ENCODE measurements around the gene COX6B2.

COX6B2 gene

DNA sequence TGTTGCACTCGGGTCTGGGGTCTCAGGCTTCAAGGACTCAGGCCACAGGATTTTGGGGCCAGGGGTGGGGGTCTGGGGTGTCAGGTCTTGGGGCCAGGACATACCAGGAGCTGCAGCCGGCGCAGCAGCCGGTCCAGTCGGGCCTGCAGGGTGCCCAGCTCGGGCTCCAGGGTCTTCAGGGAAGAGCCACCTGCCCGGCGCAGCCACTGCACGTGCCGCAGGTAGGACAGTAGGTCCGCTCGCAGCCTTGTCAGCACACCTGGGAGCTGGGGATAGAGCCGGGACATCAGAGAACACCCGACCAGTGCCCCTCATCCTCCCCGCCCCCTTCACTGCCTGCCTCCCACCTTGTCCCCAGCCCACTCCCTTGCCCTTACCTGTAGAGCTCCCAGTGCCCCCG lies 13.6 kb upstream of the COX6B2 start:
- in situ Hi-C loops (cut with HindIII; ENCODE audit: low sequenced_read_pairs): no loop called here
- DNase-seq (ENCODE audit: low read depth, low spot score): no peak
- TF ChIP-seq CTCF (IDR thresholded peaks at IDR 0.05; ENCODE audit: low read depth, low read length): no peak
- no peak overlapping the region for H3K4me3 ChIP-seq (ENCODE audit: low read depth, low read length)

- no peak overlapping the region for H3K4me3 ChIP-seq (ENCODE audit: low read depth, low read length)
- no peak for TF ChIP-seq CTCF (IDR thresholded peaks at IDR 0.05; ENCODE audit: low read depth, low read length)
- in situ Hi-C loops (cut with HindIII; ENCODE audit: low sequenced_read_pairs): no loop called here
- no peak for DNase-seq (ENCODE audit: low read depth, low spot score)
Observed at GRCh38 chr19:55366790-55367189, 12.3 kb upstream of the COX6B2 start.

GRCh38 chr19:55365964-55366363 lies 11.4 kb upstream of the COX6B2 start:
- H3K4me3 ChIP-seq (ENCODE audit: low read depth, low read length): no peak overlapping the region
- in situ Hi-C loops (cut with HindIII; ENCODE audit: low sequenced_read_pairs): no loop called here
- no peak for TF ChIP-seq CTCF (IDR thresholded peaks at IDR 0.05; ENCODE audit: low read depth, low read length)
- no peak for DNase-seq (ENCODE audit: low read depth, low spot score)

- no peak for TF ChIP-seq CTCF (IDR thresholded peaks at IDR 0.05; ENCODE audit: low read depth, low read length)
- DNase-seq (ENCODE audit: low read depth, low spot score): no peak
- no peak overlapping the region for H3K4me3 ChIP-seq (ENCODE audit: low read depth, low read length)
- in situ Hi-C loops (cut with HindIII; ENCODE audit: low sequenced_read_pairs): no loop called here
Observed at GRCh38 chr19:55365245-55365644, 10.7 kb upstream of the COX6B2 start.

DNA sequence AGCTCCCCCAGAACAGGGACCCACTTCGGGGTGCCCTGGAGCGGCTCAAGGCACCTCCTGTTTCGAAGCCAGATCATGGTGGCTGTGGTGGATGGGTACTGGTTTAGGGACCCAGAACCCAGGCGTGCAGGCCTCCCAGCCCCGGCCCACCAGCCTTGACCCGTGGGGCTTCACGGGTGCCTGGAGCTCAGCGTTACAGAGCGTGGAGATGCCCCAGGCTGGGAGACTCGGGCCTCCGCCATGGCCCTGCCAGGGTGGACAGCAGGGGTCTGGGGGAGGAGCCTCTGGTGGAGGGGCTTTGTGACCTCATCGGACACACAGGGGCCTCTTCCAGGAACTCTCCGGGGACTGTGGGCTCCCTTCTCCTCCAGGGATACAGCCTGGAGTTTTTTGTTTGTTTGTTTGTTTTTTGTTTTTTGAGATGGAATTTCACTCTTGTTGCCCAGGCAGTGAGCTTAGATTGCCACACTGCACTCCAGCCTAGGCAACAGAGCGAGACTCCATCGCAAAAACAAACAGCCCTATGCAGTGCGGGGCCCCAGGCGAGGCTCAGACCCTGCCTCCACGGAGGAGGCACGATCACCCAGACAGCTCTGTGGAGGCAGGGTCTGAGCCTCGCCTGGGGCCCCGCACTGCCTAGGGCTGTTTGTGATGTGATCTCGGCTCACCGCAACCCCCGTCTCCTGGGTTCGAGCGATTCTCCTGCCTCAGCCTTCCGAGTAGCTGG lies 8.6 kb upstream of the COX6B2 start, which contains the start of gene GARIN5B:
TSS of gene GARIN5B (minus strand) at position 271 of the 727 bp plus-strand sequence. CDS start at position 77, 194 bp downstream.
- DNase-seq (ENCODE audit: low read depth, low spot score): no peak
- in situ Hi-C loops (cut with HindIII; ENCODE audit: low sequenced_read_pairs): no loop called here
- no peak for TF ChIP-seq CTCF (IDR thresholded peaks at IDR 0.05; ENCODE audit: low read depth, low read length)
- H3K4me3 ChIP-seq (ENCODE audit: low read depth, low read length): no peak within 1 kb of the TSS

GRCh38 chr19:55362174-55362989 lies 7.9 kb upstream of the COX6B2 start:
- DNase-seq (ENCODE audit: low read depth, low spot score): no peak
- no peak overlapping the region for H3K4me3 ChIP-seq (ENCODE audit: low read depth, low read length)
- in situ Hi-C loops (cut with HindIII; ENCODE audit: low sequenced_read_pairs): no loop called here
- TF ChIP-seq CTCF (IDR thresholded peaks at IDR 0.05; ENCODE audit: low read depth, low read length): no peak
